GM19452 (cell line): ENCODE data around the gene MRPL12.
"Not testable (repeated sequence)": the region's sequence is repeated elsewhere in the genome, so short reads cannot be mapped to it uniquely, and the experiment has no call there.

Source experiments
- ATAC-seq: cut with Tn5 transposase; IDR thresholded peaks from one replicate; pipeline ENCODE4 v1.9.1; 2021; ENCODE audit not compliant: unreplicated experiment

Gene MRPL12

DNA sequence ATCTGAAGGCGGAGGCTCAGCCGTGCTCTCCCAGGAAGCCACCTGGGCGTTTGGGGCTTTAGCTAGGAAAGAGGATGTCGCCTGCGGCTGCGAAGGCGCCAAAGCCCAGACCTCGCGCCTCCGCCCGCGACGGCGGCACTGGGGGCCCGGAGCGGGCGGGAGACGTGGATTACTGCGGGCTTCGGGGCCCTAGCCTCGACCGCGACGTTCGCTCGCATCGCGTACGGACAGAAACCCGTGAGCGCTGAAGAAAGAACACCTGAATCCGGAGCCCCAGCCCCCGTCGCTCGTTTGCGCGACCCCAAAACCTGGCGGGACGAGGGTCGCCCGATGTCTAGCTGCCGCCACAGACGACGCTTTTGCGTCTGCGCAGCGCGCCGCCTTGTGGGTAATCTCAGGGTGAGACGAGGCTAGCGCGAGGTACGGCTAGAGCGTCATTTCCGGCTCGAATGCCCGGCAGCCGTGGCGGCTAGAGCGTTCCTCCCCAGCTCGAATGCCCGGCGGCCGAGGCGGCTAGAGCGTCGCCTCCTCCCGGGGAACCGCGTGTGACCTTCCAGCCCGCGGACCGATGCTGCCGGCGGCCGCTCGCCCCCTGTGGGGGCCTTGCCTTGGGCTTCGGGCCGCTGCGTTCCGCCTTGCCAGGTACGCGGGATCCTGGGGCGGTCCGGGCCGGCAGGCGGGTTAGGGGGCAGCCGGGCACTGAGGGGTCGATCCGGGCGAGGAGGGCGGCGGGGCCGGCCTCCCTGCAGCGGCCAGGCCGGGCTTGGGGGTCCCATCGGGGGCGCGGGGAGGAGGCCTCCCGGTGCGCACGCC, at the start of gene MRPL12:
Gene MRPL12 (plus strand): TSS at position 434 of the 813 bp plus-strand sequence. CDS start 135 bp downstream, at position 569.
- ATAC-seq, result peak; percentile 81

DNA sequence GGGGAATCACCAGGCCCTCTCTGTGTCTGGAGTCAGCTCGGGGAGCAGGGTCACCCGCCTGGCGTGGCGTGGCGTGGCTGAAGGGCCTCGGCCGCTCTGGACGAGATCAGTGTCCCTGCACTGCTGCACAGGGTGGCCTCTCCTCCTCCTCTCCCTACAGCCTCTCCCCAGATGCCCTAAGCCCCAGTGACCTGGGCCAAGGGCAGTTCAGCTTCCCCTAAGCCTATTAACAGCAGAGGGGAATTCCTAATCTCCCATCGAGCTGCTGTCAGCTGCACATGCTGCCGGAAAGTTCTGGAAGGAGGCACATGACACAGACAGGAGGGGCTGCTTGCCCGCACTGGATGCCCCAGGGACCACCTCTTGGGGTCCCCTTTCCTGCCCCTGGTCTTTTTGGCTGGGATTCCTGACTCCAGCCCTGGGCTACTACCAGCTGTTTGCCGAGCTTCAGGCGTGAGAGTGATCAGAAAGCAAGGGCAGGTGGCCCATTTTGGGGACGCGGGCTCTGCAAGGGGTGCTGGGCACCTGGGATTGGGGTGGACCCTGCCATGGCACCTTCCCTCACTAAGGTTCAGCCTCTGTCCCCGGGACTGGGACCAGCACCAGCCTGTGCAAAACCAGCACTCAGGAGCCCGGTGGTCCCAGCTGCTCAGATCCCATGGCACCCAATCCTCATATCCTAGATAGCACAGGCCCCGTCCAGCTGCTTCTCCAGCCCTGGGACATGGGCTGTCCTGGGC, 47.6 kb upstream of the MRPL12 start:
- no peak for ATAC-seq

DNA sequence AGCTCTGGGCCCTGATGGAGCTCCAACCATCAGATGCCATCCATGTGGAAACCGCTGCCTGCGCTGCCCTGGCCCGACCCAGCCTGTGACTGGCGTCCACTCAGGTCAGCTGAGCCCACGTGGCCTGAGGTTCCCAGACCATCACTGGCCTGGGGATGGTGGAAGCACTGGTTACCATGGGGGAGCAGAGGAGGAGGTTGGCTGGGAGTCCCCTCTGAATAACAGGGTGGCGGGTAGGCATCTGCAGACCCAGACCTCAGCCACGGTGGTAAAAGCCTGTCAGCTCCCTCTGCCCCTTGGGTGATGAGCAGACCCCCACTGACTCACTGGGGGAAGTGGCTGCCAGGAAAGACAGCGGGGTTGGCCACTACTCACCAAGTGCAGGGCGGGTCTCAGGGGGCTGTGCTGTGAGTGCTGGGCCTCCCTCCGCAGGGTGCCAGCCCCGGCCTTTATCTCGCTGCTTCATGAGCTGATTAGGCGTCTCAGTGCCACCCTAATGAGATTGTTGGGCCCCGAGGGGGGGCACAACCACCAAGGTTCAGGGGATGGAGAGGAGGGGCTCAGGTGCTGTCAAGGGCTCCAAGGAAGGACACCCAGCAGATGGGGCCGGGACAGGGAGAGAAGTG, 46.9 kb upstream of the MRPL12 start, which contains the start of gene PDE6G:
Gene PDE6G (minus strand): TSS at position 425 of the 626 bp plus-strand sequence. CDS start 3,237 bp downstream, outside the sequence.
- no peak for ATAC-seq

DNA sequence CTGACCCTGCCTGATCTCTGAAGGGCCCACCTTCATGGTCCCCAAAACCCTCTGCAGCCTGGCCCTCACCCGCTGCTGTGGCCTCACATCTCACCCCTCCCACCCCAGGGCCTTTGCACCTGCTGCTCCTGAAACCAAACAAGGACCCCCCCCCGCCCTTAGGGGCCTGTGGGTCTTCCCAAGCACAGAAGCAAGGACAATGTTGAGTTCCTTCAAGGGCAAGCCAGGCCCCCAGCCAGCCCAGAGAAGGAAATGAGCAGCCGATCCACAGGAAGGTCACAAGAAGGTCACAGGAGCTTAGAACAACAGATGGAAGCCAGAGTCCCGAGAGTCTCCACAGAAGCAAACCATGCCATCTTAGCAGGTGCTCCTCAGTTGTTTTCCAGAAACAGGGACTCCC, 46.3 kb upstream of the MRPL12 start:
- no peak for ATAC-seq

DNA sequence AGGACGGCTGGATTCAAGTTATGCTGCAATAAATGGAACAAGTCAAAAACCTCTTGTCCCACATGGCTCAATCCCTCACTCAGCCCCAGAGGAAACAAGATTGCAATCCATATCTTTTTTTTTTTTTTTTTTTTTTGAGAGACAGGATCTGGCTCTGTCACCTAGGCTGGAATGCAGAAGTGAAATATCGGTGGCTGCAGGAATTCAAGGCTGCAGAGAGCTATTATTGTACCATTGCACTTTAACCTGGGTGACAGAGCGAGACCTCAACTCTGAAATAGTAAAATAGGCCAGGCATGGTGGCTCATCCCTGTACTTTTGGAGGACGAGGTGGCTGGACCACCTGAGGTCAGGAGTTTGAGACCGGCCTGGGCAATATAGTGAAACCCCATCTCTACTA, 44.1 kb upstream of the MRPL12 start:
- no peak for ATAC-seq

DNA sequence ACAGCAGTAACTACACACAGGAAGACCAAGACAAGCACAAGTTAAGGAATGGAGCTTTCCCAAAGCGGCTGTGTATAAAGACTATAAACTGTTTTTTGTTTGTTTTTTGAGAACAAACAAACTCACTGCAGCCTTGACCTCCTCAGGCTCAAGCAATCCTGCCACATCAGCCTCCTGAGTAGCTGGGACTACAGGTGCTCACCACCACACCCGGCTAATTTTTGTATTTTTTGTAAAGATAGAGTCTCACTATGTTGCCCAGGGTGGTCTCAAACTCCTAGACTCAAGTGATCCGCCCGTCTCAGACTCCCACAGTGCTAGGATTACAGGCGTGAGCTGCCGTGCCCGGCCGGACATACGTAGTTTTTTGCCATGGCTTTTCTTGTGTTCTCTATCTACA, 42.7 kb upstream of the MRPL12 start:
- ATAC-seq, result no peak

DNA sequence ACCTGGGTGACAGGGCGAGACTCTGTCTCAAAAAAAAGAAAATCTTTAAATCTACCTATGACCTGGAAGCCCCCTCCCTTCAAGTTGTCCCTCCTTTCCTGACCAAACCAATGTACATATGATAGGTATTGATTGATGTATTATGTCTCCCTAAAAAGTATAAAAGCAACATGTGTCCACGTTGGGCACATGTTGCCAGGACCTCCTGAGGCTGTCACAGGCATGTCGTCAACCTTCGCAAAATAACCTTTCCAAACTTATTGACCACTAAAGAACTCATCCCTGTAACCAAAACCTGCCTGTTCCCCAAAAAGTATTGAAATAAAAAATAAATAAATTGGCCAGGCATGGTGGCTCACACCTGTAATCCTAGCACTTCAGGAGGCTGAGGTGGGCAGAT, 41.2 kb upstream of the MRPL12 start:
- no peak for ATAC-seq

DNA sequence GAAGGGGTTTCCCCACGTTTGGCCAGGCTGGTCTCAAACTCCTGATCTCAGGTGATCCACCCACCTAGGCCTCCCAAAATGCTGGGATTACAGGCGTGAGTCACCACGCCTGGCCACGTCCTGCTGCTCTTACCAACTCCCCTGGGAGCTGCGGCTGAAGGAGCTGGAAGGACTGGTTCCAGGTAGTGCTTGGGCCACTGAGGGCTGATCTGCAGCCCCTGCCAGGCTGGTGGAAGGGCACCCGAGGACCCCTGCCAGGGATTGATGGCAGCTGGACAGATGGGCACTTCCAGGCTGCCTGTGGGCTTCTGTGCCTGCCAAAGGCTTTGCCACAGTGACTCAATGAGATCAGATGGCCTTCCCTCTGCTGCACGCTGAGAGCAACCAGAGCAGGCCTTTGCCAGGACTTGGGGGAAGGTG, 39.1 kb upstream of the MRPL12 start:
- ATAC-seq, result no peak

DNA sequence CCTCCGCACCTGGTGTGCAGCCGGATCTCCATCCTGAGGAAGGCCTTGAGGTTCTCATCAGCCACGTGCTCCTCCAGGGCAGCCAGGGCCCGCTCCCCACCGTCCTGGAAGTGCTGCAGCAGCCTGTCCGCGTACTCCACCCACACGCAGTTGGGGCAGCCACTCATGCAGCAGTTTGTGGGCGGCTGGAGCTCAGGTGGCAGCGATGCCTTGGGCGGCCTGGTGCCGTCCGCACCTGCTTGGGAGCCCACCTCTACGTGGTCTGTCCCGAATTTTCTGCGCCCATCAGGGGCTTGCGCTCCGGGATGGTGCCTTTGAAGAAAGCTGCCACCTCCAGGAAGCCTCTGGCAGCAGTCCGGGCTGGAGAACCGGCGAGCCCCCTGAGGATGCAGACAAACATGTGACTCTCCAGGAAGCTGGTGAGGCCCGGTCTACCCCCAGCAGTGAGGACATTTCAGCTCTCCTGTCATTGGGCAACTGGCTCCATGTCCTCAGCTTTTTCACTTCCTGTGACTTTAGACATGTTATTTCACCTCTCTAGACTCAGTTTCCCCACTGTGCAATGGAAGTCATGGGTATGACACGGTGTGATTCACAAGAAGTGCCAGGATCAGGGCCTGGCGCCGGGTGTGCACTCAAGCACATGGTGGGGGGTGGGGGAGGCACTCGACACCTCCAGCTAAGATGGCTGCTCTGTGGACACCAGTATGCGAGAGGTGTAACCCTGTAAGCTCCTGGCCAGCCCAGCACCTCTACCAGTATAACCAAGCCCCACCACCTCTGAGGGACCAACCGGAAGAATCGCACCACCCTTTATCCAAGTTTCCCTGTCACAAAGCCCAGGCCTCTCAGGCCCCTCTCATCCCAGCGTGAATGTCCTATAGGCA, 37.7 kb upstream of the MRPL12 start:
- no peak for ATAC-seq

DNA sequence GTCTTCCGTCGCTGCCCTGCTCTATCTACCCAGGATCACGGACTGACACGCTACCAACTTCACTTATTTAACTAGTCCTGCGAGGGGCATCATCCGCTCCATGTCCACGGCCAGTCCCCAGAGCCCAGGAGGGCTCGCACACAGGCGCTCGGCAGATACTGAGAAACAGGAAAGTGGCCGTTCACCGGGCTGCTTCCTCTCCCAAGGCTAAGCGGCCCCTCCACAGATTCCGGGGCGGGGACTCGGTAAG, 37.1 kb upstream of the MRPL12 start:
- no peak for ATAC-seq

DNA sequence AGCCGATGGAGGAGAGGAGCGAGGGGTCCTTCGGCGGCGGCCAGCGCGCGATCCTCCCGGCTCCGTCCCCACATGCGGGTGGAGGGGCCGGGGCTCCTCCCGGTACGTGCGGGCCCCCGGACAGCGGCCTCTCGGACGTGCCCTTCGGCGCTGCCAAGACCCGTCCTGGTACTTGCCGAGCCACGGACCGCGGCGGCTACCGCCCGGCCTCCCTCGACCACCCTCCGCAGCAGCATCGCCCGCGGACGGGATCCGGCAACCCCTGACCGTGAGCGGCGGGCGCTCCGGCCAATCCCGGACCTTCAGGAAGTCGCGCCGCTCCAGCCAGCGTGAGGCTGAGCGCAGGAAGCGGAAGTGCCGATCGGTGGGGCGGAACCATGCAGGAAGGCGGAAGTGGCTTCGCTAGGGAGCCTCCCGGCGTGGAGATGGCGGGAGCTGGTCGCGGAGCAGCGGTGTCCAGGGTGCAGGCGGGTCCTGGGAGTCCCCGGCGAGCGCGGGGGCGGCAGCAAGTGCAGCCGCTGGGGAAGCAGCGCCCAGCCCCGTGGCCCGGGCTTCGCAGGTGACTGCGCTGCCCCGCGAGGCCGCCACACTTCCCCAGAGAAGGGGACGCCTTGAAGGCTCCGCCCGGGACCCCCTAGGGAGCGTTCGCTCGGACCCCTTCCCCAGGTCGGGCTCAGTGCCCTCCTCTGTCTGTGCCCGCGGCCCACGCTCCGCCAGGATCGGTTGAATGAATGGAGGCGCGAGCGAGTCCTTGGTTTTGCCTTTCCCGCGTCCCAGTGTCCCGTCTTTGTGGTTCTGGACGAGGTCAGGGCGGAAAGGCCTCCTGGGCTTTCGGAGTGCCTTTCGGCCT, 36.6 kb upstream of the MRPL12 start, which contains the start of the genes CCDC137 and OXLD1:
Gene CCDC137 (plus strand): TSS at position 396 of the 850 bp plus-strand sequence. CDS start 30 bp downstream, at position 426.
Gene OXLD1 (minus strand): TSS at position 264 of the 850 bp plus-strand sequence. CDS start 28 bp downstream, at position 236.
- ATAC-seq, result peak; percentile 93

DNA sequence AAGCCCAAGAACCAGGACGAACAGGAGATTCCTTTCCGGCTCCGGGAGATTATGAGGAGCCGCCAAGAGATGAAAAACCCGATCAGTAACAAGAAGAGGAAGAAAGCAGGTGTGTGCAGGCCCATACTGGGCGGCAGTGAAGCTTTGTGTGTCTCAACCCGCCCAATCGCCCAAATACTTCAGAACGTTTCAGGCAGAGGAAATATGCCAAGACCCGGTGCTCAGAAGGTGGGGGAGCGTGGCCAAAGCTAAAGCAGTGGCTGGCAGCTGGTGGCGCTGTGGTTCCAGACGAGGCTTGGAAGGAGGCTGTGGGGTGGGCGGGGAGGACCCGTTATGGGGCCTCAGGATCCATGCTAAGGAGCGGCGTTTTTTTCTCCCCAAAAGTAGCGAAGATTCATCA, 35.4 kb upstream of the MRPL12 start:
- ATAC-seq, result no peak

DNA sequence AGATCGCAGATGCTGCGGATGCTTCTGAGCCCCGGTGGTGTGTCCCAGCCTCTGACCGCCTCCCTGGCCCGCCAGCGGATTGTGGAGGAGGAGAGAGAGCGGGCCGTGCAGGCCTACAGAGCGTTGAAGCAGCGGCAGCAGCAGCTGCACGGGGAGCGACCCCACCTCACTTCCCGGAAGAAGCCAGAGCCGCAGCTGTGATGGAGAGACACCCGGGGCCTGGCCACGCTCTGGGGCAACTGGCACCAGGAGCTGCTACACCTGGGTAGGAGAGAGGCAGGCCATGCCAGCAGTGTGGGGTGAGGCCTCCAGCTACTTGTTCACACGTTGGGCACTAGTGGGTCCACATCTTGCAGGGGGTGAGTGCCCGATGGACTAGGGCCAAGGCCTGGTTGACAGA, 30.7 kb upstream of the MRPL12 start:
- no peak for ATAC-seq

DNA sequence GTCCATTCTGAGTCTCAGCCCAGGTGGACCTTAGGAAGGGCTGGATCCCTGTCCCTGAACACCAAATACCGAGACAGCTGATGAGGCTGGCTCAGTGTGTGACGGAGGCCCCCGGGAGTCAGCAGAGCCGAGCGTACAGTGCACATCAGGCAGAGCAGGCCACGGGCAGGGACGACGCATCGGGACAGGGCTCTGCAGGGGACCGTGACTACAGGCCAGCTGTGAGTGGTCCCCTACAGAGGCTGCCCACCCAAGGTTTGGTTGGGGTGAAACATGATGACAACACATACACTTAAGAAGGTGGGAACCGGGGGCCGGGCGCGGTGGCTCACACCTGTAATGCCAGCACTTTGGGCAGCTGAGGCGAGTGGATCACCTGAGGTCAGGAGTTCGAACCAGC, 30.2 kb upstream of the MRPL12 start:
- ATAC-seq, result no peak

DNA sequence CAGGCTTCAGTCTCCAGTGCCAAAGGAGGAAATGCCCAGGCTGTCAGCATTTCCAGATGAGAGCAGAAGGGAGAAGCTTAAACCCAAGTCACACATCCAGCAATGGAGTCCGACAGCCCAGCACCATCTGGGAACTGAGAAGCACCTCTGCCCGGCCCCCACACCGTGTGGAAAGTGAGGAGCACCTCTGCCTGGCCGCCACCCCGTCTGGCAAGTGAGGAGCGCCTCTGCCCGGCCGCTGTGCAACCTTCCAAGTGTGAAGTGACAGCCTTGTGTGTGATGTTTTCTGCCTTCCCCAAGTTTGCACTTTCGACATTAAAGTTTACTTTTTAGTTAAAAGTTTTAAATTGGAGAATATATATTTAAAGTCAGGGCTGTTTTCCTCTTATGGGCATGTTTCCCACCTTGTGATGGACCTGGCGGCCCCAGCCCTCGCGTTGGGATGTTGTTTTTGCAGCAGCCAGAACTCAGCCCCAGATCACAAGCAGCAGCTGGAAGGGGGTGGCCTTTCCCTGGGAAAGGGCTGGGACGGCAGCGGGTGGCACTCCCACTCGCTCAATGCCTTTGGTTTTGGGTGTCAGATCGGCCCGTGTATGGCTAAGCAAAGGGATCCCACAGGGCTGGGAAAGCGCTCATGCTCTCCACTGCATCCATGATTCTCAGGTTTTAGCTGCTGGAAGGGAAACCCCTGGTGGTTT, 29.5 kb upstream of the MRPL12 start:
- ATAC-seq, result no peak

DNA sequence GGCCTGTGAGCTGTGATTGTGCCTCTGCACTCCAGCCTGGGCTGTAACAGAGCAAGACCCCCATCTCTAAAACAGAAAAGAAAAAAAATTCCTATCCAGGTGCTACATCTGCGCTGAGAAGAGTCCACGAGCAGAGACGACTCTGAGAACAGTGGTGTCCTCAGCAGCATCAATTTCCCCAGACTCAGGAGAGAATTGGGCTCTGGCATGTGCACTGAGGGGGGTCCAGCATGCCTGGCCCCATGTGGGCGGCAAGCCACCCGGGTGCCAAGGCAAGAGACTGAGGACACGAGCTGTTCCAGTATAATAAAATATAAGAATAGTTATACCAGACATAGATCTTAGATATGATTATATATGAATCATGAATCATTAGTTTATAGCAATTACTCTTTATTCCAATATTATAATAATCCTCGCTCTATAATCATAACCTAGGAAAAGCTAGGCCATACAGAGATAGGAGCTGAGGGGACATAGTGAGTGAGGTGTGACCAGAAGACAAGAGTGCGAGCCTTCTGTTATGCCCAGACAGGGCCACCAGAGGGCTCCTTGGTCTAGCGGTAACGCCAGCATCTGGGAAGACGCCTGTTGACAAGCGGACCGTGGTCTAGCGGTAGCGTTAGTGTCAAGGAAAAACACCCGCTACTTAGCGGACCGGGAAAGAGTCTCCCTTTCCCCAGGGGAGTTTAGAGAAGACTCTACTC, 27.5 kb upstream of the MRPL12 start:
- ATAC-seq, result not testable (repeated sequence)

DNA sequence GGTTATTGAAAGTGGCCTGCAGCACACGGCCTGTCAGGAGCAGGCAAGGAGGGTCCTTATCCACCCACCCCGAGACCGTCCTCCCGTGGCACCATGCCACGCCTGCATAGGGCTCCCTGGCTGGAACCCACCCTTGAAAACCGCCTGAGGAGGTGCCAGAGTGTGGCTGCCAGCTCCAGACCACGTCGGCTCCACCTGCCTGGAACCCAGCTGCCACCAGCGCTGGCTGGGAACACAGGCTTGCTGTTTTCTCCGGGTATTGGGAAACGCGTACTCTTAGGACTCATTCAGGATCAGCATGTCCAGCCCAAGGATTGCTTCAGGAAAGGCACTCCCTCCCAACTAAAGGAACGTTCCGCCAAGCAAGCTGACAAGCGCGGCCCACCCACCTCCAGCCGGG, 26.3 kb upstream of the MRPL12 start:
- ATAC-seq, result no peak

DNA sequence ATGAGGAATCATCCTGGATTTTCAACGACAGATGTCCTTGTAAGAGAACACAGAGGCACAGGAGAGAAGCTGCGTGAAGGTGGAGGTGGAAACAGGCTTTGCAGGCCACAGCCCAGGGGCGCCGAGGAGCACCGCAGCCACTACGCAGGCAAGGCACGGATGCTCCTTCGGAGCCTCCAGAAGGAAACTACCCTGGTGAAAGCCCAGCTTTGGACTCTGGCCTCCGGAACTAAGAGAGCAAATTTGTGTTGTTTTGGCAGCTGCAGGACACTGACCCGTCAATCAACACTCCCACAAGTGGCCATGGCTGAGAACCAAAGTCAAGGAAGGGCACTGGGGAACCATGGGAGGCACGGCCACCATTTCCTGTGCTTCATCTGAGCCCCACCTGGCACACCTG, 23.0 kb upstream of the MRPL12 start:
- ATAC-seq, result no peak

DNA sequence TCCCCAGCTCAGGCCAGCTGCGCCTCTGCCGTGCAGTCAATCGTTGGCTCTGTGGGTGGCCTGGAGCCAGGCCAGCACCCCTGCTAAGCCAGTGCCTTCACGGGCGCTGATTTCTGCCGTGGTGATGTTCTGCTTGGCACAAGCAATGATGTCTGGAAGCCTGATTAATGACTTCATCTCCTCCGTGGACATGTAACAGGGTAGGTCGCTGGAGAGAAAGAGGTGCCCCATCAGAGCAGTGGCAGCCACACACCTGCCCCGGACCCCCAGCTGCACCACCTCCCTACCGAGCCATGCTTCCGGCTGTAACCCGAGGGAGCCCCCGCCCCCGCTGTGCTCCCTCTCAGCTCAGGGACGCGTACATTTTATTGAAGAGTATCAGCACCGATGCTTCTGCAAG, 21.5 kb upstream of the MRPL12 start:
- no peak for ATAC-seq
